ENCODE measurements around the gene STARD6. TPM values are rescaled to one million over a fixed set of nuclear protein-coding genes. Genes with fewer than 3 reads are reported as not detected.
A peak's percentile ranks its signal among the peaks of the same experiment; 100 is the strongest.

Gene STARD6
- total RNA-seq, 1 experiment from 2014 or later: not detected

DNA sequence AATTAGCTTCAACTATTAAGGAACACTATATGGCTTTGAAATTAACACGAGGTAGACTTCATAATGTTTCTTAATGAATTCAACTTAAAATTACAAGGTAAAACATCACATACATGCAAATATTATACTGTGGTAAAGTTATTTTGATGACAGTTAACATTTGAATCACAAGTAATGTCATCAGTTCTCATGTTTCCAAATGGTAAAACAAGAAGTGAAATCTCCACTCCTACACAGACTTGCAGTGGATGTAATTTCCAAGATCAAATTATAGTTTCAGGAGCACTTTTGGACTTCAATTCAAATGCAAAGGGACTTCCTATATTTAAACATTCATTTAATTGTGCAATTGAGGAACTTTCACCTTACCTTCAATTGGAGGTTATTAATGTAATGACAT lies 39.1 kb upstream of the STARD6 start (continued):
- no peak for TF ChIP-seq ELF4 (CRISPR knock-in tag; IDR thresholded peaks at IDR 0.05; ENCODE audit: low read depth)

DNA sequence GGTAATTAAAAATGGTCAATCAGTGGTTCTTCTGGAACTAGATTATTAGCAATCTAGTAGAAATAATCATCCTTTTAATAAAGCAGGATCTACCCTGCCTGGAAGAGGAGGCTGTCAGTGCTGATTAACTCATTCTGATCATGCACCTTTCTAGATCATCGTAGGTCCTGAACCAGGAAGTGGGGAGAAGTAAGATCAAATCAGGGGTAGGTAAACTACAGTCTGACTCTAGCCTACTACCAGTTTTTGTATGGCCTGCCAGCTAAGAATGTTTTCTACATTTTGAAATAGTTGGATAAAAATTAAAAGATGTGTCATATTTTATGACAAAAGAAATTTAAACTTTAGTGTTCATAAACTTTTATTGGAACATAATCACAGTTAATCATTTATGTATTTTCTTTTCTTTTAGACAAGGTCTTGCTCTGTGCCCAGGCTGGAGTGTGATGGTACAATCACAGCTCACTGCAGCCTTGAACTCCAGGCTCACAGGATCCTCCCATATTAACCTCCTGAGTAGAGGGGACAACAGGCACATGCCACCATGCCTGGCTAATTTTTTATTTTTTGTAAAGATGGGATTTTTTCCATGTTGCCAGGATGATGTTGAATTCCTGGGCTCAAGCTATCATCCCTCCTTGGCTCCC lies 36.1 kb upstream of the STARD6 start:
- POLR2A ChIA-PET: no interaction called here
- Mint-ChIP-seq H3K4me1 (peaks cover 26% of the 10 kb centered on the region), H3K36me3 (no peaks in the 10 kb centered on the region), H3K27ac (no peak overlapping the region), H3K27me3 (ENCODE audit: low read depth) (no peaks in the 10 kb centered on the region), H3K4me3 (no peak overlapping the region), H3K9me3 (peaks cover 2% of the 10 kb centered on the region)
- CTCF ChIA-PET: interaction anchor here (0.6 to 1.9 kb wide), 2 partner anchors 36 to 388 kb away, joined by 3 to 15 read pairs; partner anchors contain the start of genes C18orf54 and STARD6
- no peak for DNase-seq (ENCODE audit: low spot score)
- TF ChIP-seq MYBL2 (CRISPR knock-in tag; IDR thresholded peaks at IDR 0.05) (no peak), USF1 (CRISPR knock-in tag; IDR thresholded peaks at IDR 0.05) (no peak)
- ATAC-seq: no peak

- TF ChIP-seq CTCF (IDR thresholded peaks at IDR 0.05) (peak; percentile 73), TP53 (CRISPR knock-in tag; IDR thresholded peaks at IDR 0.05) (no peak), GTF2I (CRISPR knock-in tag; conservative IDR thresholded peaks at IDR 0.05) (no peak)
- H3K4me3 Mint-ChIP-seq: no peak overlapping the region
- ChIA-PET POLR2A (interaction anchor here (0.8 kb wide), 1 partner anchor 138 kb away, joined by 3 read pairs; no protein-coding TSS in a partner anchor), CTCF (interaction anchor here (0.8 to 1.9 kb wide), 18 partner anchors 10 to 292 kb away, joined by 3 to 15 read pairs (median 4); partner anchors contain the start of genes C18orf54, POLI and STARD6)
- H3K36me3 Mint-ChIP-seq: peaks cover 11% of the 10 kb centered on the region
- no peaks in the 10 kb centered on the region for H3K27me3 Mint-ChIP-seq (ENCODE audit: low read depth)
- peaks cover 37% of the 10 kb centered on the region for H3K4me1 Mint-ChIP-seq
- DNase-seq (ENCODE audit: low spot score) (no peak), ATAC-seq (peak; percentile 43)
- H3K27ac Mint-ChIP-seq: no peak overlapping the region
- peaks cover 14% of the 10 kb centered on the region for H3K9me3 Mint-ChIP-seq
Measured at GRCh38 chr18:54392543-54393023, 34.9 kb upstream of the STARD6 start.

- Mint-ChIP-seq H3K4me3 (no peak overlapping the region), H3K4me1 (peaks cover 42% of the 10 kb centered on the region), H3K27ac (no peak overlapping the region), H3K9me3 (peaks cover 19% of the 10 kb centered on the region), H3K36me3 (peaks cover 17% of the 10 kb centered on the region), H3K27me3 (ENCODE audit: low read depth) (no peaks in the 10 kb centered on the region)
- no peak for DNase-seq (ENCODE audit: low spot score)
- no peak for ATAC-seq
- CTCF ChIA-PET: interaction anchor here (1.1 kb wide), 1 partner anchor 167 kb away, joined by 3 read pairs; no protein-coding TSS in a partner anchor
- POLR2A ChIA-PET: no interaction called here
- TF ChIP-seq, protein P1, sequence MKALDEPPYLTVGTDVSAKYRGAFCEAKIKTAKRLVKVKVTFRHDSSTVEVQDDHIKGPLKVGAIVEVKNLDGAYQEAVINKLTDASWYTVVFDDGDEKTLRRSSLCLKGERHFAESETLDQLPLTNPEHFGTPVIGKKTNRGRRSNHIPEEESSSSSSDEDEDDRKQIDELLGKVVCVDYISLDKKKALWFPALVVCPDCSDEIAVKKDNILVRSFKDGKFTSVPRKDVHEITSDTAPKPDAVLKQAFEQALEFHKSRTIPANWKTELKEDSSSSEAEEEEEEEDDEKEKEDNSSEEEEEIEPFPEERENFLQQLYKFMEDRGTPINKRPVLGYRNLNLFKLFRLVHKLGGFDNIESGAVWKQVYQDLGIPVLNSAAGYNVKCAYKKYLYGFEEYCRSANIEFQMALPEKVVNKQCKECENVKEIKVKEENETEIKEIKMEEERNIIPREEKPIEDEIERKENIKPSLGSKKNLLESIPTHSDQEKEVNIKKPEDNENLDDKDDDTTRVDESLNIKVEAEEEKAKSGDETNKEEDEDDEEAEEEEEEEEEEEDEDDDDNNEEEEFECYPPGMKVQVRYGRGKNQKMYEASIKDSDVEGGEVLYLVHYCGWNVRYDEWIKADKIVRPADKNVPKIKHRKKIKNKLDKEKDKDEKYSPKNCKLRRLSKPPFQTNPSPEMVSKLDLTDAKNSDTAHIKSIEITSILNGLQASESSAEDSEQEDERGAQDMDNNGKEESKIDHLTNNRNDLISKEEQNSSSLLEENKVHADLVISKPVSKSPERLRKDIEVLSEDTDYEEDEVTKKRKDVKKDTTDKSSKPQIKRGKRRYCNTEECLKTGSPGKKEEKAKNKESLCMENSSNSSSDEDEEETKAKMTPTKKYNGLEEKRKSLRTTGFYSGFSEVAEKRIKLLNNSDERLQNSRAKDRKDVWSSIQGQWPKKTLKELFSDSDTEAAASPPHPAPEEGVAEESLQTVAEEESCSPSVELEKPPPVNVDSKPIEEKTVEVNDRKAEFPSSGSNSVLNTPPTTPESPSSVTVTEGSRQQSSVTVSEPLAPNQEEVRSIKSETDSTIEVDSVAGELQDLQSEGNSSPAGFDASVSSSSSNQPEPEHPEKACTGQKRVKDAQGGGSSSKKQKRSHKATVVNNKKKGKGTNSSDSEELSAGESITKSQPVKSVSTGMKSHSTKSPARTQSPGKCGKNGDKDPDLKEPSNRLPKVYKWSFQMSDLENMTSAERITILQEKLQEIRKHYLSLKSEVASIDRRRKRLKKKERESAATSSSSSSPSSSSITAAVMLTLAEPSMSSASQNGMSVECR (CRISPR knock-in tag; IDR thresholded peaks at IDR 0.05; ENCODE audit: borderline replicate concordance): no peak
- TF ChIP-seq ATF6 (CRISPR knock-in tag; IDR thresholded peaks at IDR 0.05) (no peak), ZNF317 (CRISPR knock-in tag; IDR thresholded peaks at IDR 0.05; ENCODE audit: borderline replicate concordance, low read depth) (no peak)
- TF ChIP-seq, protein P2, sequence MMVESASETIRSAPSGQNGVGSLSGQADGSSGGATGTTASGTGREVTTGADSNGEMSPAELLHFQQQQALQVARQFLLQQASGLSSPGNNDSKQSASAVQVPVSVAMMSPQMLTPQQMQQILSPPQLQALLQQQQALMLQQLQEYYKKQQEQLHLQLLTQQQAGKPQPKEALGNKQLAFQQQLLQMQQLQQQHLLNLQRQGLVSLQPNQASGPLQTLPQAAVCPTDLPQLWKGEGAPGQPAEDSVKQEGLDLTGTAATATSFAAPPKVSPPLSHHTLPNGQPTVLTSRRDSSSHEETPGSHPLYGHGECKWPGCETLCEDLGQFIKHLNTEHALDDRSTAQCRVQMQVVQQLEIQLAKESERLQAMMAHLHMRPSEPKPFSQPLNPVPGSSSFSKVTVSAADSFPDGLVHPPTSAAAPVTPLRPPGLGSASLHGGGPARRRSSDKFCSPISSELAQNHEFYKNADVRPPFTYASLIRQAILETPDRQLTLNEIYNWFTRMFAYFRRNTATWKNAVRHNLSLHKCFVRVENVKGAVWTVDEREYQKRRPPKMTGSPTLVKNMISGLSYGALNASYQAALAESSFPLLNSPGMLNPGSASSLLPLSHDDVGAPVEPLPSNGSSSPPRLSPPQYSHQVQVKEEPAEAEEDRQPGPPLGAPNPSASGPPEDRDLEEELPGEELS (CRISPR knock-in tag; IDR thresholded peaks at IDR 0.05): no peak
- TF ChIP-seq, protein P3, sequence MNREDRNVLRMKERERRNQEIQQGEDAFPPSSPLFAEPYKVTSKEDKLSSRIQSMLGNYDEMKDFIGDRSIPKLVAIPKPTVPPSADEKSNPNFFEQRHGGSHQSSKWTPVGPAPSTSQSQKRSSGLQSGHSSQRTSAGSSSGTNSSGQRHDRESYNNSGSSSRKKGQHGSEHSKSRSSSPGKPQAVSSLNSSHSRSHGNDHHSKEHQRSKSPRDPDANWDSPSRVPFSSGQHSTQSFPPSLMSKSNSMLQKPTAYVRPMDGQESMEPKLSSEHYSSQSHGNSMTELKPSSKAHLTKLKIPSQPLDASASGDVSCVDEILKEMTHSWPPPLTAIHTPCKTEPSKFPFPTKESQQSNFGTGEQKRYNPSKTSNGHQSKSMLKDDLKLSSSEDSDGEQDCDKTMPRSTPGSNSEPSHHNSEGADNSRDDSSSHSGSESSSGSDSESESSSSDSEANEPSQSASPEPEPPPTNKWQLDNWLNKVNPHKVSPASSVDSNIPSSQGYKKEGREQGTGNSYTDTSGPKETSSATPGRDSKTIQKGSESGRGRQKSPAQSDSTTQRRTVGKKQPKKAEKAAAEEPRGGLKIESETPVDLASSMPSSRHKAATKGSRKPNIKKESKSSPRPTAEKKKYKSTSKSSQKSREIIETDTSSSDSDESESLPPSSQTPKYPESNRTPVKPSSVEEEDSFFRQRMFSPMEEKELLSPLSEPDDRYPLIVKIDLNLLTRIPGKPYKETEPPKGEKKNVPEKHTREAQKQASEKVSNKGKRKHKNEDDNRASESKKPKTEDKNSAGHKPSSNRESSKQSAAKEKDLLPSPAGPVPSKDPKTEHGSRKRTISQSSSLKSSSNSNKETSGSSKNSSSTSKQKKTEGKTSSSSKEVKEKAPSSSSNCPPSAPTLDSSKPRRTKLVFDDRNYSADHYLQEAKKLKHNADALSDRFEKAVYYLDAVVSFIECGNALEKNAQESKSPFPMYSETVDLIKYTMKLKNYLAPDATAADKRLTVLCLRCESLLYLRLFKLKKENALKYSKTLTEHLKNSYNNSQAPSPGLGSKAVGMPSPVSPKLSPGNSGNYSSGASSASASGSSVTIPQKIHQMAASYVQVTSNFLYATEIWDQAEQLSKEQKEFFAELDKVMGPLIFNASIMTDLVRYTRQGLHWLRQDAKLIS (CRISPR knock-in tag; IDR thresholded peaks at IDR 0.05; ENCODE audit: borderline replicate concordance): no peak
- TF ChIP-seq, protein P4, sequence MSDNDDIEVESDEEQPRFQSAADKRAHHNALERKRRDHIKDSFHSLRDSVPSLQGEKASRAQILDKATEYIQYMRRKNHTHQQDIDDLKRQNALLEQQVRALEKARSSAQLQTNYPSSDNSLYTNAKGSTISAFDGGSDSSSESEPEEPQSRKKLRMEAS (CRISPR knock-in tag; IDR thresholded peaks at IDR 0.05): no peak
Measured at GRCh38 chr18:54390838-54391237, 33.2 kb upstream of the STARD6 start.
